Measurements from ENCODE around the gene STK16. TPM values are rescaled to one million over a fixed set of nuclear protein-coding genes. Genes with fewer than 3 reads are reported as not detected.

The STK16 gene
- total RNA-seq, 1 donor from 2014 or later: 26.7 TPM

GRCh38 chr2:219213486-219214071, 31.7 kb upstream of the STK16 start:
- no peak for DNase-seq
- H3K36me3 ChIP-seq: peaks cover 52% of the 10 kb centered on the region
- H3K4me3 ChIP-seq: no peak overlapping the region
- no peak for ATAC-seq
- H3K4me1 ChIP-seq: peaks cover 21% of the 10 kb centered on the region
- H3K9me3 ChIP-seq: no peaks in the 10 kb centered on the region
- H3K27me3 ChIP-seq (ENCODE audit: low read depth): no peaks in the 10 kb centered on the region
- TF ChIP-seq, protein P1, sequence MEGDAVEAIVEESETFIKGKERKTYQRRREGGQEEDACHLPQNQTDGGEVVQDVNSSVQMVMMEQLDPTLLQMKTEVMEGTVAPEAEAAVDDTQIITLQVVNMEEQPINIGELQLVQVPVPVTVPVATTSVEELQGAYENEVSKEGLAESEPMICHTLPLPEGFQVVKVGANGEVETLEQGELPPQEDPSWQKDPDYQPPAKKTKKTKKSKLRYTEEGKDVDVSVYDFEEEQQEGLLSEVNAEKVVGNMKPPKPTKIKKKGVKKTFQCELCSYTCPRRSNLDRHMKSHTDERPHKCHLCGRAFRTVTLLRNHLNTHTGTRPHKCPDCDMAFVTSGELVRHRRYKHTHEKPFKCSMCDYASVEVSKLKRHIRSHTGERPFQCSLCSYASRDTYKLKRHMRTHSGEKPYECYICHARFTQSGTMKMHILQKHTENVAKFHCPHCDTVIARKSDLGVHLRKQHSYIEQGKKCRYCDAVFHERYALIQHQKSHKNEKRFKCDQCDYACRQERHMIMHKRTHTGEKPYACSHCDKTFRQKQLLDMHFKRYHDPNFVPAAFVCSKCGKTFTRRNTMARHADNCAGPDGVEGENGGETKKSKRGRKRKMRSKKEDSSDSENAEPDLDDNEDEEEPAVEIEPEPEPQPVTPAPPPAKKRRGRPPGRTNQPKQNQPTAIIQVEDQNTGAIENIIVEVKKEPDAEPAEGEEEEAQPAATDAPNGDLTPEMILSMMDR (IDR thresholded peaks at IDR 0.05): no peak
- intact Hi-C loops (cut with DNase I): no loop called here
- H3K27ac ChIP-seq: no peak overlapping the region

DNA sequence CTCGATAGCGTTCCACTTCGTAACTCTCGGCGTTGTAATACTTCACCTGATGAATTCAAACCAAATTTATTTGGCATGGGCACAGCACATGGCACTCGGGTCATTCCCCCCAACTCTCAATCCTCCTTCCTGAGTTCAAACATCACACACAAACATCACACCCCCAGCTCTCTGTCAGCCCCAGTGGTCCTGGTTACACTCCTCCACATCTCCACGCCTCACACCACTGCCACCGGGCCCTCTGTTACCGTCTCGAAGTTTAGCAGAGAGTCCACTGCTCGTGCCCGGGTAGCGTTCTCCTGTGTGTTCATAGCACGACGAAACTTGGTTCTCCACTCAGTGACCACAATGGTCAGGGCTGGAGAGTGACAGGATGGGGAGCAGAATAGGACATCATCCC, 31.1 kb upstream of the STK16 start:
- DNase-seq (no peak), ATAC-seq (no peak)
- Histone ChIP-seq H3K36me3 (peaks cover 46% of the 10 kb centered on the region), H3K27me3 (ENCODE audit: low read depth) (no peaks in the 10 kb centered on the region), H3K9me3 (no peaks in the 10 kb centered on the region), H3K27ac (no peak overlapping the region), H3K4me1 (peaks cover 23% of the 10 kb centered on the region), H3K4me3 (no peak overlapping the region)
- intact Hi-C loops (cut with DNase I): no loop called here
- TF ChIP-seq, protein P1 (IDR thresholded peaks at IDR 0.05): no peak

GRCh38 chr2:219214786-219215185, 30.5 kb upstream of the STK16 start:
- Histone ChIP-seq H3K27me3 (ENCODE audit: low read depth) (no peaks in the 10 kb centered on the region), H3K36me3 (peaks cover 43% of the 10 kb centered on the region), H3K9me3 (no peaks in the 10 kb centered on the region), H3K4me1 (peaks cover 30% of the 10 kb centered on the region), H3K4me3 (no peak overlapping the region), H3K27ac (no peak overlapping the region)
- TF ChIP-seq, protein P1 (IDR thresholded peaks at IDR 0.05): no peak
- intact Hi-C loops (cut with DNase I): no loop called here
- no peak for ATAC-seq
- DNase-seq: no peak

GRCh38 chr2:219215871-219216534, 29.3 kb upstream of the STK16 start:
- Histone ChIP-seq H3K36me3 (peaks cover 45% of the 10 kb centered on the region), H3K27ac (no peak overlapping the region), H3K9me3 (no peaks in the 10 kb centered on the region), H3K4me1 (peaks cover 33% of the 10 kb centered on the region), H3K27me3 (ENCODE audit: low read depth) (no peaks in the 10 kb centered on the region), H3K4me3 (no peak overlapping the region)
- TF ChIP-seq, protein P1 (IDR thresholded peaks at IDR 0.05): no peak
- intact Hi-C loops (cut with DNase I): no loop called here
- ATAC-seq (no peak), DNase-seq (no peak)

- no peaks in the 10 kb centered on the region for H3K9me3 ChIP-seq
- no peaks in the 10 kb centered on the region for H3K27me3 ChIP-seq (ENCODE audit: low read depth)
- no peak overlapping the region for H3K4me3 ChIP-seq
- DNase-seq (no peak), ATAC-seq (no peak)
- H3K27ac ChIP-seq: no peak overlapping the region
- TF ChIP-seq, protein P1 (IDR thresholded peaks at IDR 0.05): no peak
- H3K36me3 ChIP-seq: peaks cover 50% of the 10 kb centered on the region
- intact Hi-C loops (cut with DNase I): no loop called here
- H3K4me1 ChIP-seq: peaks cover 33% of the 10 kb centered on the region
These were observed 28.8 kb upstream of the STK16 start for GRCh38 chr2:219216535-219216915.
